Measurements from ENCODE around the gene KRTAP12-3.
"Not testable (repeated sequence)": the region's sequence is repeated elsewhere in the genome, so short reads cannot be mapped to it uniquely, and the experiment has no call there.

Gene KRTAP12-3

DNA sequence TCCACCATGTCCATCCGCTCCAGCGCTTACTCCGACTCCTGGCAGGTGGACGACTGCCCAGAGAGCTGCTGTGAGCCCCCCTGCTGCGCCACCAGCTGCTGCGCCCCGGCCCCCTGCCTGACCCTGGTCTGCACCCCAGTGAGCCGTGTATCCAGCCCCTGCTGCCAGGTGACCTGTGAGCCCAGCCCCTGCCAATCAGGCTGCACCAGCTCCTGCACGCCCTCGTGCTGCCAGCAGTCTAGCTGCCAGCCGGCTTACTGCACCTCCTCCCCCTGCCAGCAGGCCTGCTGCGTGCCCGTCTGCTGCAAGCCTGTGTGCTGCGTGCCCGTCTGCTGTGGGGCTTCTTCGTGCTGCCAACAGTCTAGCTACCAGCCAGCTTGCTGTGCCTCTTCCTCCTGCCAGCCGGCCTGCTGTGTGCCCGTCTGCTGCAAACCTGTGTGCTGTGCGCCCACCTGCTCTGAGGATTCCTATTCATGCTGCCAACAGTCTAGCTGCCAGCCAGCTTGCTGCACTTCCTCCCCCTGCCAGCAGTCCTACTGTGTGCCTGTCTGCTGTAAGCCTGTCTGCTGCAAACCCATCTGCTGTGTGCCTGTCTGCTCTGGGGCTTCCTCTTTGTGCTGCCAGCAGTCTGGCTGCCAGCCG, 30.4 kb upstream of the KRTAP12-3 start:
- not testable (repeated sequence) for DNase-seq

DNA sequence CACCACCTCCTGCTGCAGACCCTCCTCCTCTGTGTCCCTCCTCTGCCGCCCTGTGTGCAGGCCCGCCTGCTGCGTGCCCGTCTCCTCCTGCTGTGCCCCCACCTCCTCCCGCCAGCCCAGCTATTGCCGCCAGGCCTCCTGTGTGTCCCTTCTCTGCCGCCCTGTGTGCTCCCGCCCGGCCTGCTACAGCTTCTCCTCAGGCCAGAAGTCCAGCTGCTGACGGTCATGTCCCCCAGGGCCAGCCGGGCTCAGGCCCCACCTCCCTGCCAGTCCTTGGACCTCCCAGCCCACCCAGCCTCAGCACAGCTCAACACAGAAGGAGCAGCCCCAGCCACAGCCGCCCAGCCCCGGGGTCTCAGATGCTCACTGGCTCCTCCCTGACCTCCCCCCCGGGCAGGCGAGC, 29.9 kb upstream of the KRTAP12-3 start:
- not testable (repeated sequence) for DNase-seq

- no peak for DNase-seq
Observed at GRCh38 chr21:44628707-44629391, 28.9 kb upstream of the KRTAP12-3 start.

GRCh38 chr21:44630440-44630839, 27.3 kb upstream of the KRTAP12-3 start:
- DNase-seq: no peak

- no peak for DNase-seq
Observed at GRCh38 chr21:44632067-44632466, 25.7 kb upstream of the KRTAP12-3 start.

GRCh38 chr21:44636209-44637017, 21.3 kb upstream of the KRTAP12-3 start:
- no peak for DNase-seq

GRCh38 chr21:44637018-44637850, 20.5 kb upstream of the KRTAP12-3 start, which contains the start of gene KRTAP10-10:
Gene KRTAP10-10, plus strand, starts transcription at chr21:44637356. Its CDS starts 62 bp downstream, at chr21:44637418.
- DNase-seq: no peak

GRCh38 chr21:44637851-44638348, 19.8 kb upstream of the KRTAP12-3 start:
- DNase-seq: not testable (repeated sequence)

- not testable (repeated sequence) for DNase-seq
Observed at GRCh38 chr21:44638506-44639330, 19.0 kb upstream of the KRTAP12-3 start.

GRCh38 chr21:44639331-44639655, 18.4 kb upstream of the KRTAP12-3 start:
- DNase-seq: no peak

DNA sequence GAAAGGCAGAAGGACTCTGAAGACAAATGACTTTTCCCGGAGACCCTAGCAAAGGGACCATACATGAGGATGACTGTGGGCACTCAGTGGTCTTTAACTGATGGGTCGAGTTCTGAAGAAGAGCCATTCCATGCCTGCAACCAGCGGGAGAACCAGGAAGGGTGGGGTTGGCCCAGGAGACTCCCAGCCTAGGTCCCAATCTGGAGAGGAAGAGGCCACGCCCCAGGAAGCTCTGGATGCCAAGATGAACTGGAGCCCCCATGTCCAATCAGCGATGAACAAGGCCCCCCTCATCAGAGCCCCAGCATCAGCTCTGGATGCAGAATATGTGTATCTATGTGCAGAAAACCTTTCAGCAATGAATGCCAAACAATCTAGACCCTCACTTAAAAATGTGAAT, 17.0 kb upstream of the KRTAP12-3 start:
- DNase-seq: no peak

GRCh38 chr21:44643741-44644310, 13.9 kb upstream of the KRTAP12-3 start:
- no peak for DNase-seq

DNA sequence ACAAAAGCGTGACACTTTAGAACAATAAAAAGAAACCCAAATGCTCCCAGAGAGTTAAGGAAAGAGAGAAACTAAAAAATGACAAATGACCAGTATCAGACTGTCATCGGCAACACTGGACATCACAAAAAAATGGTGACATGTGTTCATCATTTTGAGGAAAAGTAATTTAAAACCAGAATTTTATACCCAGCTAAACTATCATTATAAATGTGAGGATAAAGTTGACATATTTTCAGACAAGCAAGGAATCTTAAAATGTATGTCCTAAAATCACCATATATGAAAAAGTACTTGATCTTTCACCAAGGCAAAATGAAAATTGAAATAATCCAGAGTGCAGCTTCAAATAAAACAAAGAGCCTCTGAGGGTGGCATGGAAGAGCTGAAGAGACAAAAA, 12.9 kb upstream of the KRTAP12-3 start:
- DNase-seq: no peak

DNA sequence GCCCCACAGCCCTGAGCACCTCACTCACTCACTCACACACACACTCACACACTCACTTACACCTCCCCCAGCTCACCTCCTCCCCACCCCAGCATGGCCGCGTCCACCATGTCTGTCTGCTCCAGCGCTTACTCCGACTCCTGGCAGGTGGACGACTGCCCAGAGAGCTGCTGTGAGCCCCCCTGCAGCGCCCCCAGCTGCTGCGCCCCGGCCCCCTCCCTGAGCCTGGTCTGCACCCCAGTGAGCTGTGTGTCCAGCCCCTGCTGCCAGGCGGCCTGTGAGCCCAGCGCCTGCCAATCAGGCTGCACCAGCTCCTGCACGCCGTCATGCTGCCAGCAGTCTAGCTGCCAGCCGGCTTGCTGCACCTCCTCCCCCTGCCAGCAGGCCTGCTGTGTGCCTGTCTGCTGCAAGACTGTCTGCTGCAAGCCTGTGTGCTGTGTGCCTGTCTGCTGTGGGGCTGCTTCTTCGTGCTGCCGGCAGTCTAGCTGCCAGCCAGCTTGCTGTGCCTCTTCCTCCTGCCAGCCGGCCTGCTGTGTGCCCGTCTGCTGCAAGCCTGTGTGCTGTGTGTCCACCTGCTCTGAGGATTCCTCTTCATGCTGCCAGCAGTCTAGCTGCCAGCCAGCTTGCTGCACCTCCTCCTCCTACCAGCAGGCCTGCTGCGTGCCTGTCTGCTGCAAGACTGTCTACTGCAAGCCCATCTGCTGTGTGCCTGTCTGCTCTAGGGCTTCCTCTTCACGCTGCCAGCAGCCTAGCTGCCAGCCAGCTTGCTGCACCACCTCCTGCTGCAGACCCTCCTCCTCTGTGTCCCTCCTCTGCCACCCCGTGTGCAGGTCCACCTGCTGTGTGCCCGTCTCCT, 11.1 kb upstream of the KRTAP12-3 start, which contains the start of gene KRTAP10-11:
KRTAP10-11 (plus strand) TSS at position 49 of the 856 bp plus-strand sequence; CDS start at position 94, 45 bp downstream.
- not testable (repeated sequence) for DNase-seq

GRCh38 chr21:44647222-44647552, 10.5 kb upstream of the KRTAP12-3 start:
- DNase-seq: no peak

GRCh38 chr21:44648557-44649311, 9.0 kb upstream of the KRTAP12-3 start:
- DNase-seq: no peak

- no peak for DNase-seq
Observed at GRCh38 chr21:44649521-44650100, 8.1 kb upstream of the KRTAP12-3 start.

GRCh38 chr21:44650265-44650972, 7.3 kb upstream of the KRTAP12-3 start:
- no peak for DNase-seq

All from fibroblast of skin of back (primary cell).